HG03439 (cell line): ENCODE measurements around the gene ODAM.
"Not testable (repeated sequence)": the region's sequence is repeated elsewhere in the genome, so short reads cannot be mapped to it uniquely, and the experiment has no call there.

ENCODE experiments used
- ATAC-seq: cut with Tn5 transposase; IDR thresholded peaks from one replicate; pipeline ENCODE4 v1.9.1; 2021; ENCODE audit warnings: mild to moderate bottlenecking, moderate library complexity; ENCODE audit not compliant: unreplicated experiment

ODAM gene, protein sequence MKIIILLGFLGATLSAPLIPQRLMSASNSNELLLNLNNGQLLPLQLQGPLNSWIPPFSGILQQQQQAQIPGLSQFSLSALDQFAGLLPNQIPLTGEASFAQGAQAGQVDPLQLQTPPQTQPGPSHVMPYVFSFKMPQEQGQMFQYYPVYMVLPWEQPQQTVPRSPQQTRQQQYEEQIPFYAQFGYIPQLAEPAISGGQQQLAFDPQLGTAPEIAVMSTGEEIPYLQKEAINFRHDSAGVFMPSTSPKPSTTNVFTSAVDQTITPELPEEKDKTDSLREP

GRCh38 chr4:70195425-70195824, at the start of gene ODAM:
Gene ODAM (plus strand): TSS chr4:70195725. CDS start chr4:70196544, 819 bp downstream.
- ATAC-seq, result no peak

DNA sequence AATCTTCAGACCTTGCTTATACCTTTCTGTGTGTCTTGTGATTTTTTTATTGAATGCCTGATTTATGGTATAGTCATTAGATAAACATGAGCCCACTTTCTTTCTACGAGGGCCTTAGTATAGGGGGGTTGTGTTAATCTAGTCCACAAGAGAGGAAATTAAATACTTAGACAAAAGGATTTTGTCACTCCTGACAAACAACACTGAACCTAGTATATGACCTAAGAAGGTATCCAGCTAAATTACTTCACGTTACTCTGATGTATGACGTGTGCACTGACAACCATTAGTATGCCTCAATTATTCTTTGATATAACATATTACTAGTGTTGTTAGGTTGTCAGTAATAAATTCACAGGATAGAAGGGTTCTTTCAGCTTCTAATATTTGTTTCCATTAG, 44.3 kb upstream of the ODAM start:
- no peak for ATAC-seq

DNA sequence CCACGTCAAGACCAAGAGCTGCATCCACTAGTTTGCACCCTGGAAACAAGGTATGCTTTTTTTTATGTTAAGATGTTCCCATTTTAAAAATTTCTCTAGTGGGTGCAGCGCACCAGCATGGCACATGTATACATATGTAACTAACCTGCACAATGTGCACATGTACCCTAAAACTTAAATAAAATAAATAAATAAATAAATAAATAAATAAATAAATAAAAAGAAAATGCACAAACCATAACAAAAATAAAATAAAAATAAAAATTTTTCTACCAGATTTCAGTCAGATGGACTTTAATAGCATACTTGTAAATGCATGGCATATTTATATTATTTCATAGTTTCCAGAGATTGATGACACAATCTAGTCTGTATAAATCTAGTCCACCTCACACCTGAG, 43.4 kb upstream of the ODAM start:
- no peak for ATAC-seq

DNA sequence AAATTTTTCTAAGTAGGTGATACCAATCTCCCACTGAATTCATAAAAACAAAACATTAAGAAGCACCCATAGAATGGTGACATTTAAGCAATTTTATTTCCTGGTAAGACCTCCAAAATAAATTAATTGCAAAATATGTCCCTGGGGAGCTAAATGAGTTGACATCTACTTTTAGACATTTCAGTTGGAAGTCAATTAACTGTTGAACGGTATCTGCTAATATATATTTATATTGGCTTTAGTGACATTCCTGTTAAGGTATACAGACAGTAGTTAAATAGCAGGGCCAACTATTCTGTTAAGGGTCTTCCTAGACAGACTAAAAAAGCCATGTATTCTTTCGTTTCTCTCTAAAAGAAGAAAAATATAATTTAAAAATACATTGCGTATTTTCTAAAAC, 41.6 kb upstream of the ODAM start, which contains the start of gene PRR27:
Gene PRR27, plus strand, starts transcription at position 301 of the 400 bp plus-strand sequence. CDS start 139 bp downstream, outside the sequence.
- ATAC-seq, result no peak

DNA sequence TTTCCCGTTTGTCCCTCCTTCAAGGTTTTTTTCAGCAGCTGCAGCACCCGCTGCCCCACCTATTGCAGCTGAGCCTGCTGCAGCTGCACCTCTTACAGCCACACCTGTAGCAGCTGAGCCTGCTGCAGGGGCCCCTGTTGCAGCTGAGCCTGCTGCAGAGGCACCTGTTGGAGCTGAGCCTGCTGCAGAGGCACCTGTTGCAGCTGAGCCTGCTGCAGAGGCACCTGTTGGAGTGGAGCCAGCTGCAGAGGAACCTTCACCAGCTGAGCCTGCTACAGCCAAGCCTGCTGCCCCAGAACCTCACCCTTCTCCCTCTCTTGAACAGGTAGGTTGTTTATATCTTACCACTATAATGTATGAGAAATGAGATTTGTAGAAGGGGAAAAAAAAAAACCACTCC, 36.9 kb upstream of the ODAM start:
- ATAC-seq, result no peak

DNA sequence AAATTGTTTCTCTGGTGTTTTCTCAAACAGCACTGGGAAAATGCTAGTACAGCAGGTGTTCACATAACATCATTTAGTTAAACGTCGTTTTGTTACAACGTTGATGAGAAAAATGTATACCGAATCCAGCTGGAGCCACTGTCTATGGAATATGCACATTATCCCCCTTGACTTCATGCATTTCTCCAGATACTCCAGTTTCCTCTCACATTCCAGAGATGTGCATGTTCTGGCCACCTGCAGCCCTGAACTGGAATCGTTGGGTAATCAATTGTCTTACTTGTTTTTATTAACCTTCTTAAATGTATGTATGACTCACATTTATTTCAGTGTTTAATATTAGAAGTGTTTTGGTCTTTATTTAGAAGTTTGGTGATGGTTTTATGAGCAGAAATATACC, 18.4 kb upstream of the ODAM start:
- no peak for ATAC-seq

GRCh38 chr4:70178075-70178660, 17.4 kb upstream of the ODAM start:
- ATAC-seq, result no peak

- ATAC-seq, result no peak
Observed at GRCh38 chr4:70179811-70180210, 15.7 kb upstream of the ODAM start.

DNA sequence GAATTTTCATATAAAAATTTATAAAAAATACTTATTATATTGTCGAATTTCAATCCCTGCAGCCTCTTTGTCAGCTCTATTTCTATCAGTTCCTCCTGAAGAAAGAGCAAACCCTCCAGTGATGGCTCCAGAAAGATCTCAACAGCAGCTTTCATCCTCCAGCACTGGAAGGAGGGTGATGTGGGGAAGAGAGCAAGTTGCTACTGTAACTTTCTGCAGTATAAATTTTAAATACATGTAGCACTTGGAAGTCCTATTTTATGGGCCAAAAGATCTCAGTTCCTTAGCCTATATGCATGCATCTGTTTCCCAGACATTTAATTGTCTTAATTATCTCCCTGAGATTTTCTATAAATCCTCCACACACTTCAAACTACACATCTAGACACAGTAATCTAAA, 13.7 kb upstream of the ODAM start:
- ATAC-seq, result no peak

DNA sequence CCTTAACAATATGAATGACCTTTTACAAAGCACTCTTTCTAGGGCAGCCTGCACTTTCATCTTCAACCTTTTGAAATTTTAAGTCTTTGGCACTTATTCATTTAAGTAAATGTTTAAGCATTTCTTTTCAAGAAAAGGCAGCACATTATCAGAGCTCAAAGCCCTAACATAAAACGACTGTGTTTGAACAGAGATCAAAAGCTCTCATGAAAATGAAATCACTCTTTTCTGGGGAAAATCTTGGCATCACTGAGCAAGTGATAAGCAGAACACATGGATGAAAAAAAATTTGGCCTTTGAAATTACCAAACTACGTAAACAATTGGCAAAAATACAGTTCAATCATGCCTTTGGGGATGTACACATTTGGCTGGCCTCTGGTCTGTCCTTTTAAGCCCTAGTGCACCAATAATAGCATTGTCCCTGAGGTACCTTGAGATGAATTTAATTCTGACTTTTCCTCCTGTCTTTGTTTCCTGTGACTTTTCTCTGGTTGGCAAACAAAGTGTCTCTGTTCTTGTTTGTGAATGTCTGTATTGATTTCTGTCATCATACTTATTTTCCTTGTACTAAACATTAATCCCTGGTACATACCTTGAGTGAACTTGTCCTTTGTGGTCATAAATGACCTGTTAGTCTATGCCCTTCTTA, 12.9 kb upstream of the ODAM start:
- no peak for ATAC-seq

GRCh38 chr4:70183168-70183939, 12.2 kb upstream of the ODAM start:
- ATAC-seq, result peak; percentile 78

GRCh38 chr4:70183940-70184246, 11.6 kb upstream of the ODAM start:
- no peak for ATAC-seq

- no peak for ATAC-seq
Observed at GRCh38 chr4:70187216-70187615, 8.3 kb upstream of the ODAM start.

DNA sequence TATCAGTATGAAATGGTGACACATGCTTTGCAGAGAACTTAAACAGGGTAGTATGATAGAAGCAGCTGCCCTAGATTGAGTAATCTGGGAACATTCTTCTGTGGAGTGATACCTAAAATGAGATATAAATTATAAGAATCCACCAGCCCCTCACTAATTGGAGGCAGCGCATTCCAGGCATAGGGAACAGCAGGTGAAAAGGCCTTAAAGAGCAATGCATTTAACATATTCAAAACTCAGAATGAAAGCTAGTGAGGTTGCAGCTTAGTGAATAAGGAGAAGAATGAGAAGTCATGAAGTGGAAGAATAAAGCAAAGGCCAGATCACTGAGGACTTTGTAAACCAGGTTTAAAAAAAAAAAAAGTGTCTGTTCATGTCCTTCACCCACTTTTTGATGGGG, 4.9 kb upstream of the ODAM start:
- no peak for ATAC-seq

DNA sequence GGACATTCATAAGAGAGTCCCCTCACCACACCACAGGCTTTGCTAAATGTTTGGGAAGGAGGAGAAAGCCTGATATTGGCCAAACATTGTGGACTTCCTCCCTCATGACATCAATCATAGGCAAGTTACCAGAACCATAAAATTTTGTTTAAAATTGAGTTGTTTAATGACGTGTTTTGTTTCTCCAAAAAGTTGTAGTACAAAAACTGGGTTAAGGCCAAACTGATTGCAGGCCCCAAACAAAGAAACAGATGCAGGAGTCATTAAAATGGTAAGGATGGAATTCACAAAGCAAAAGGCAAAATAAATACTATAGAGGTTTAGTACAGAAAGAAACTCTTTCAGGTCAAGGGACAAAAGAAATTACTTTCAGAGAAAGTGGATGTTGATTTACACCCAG, 3.9 kb upstream of the ODAM start:
- no peak for ATAC-seq

DNA sequence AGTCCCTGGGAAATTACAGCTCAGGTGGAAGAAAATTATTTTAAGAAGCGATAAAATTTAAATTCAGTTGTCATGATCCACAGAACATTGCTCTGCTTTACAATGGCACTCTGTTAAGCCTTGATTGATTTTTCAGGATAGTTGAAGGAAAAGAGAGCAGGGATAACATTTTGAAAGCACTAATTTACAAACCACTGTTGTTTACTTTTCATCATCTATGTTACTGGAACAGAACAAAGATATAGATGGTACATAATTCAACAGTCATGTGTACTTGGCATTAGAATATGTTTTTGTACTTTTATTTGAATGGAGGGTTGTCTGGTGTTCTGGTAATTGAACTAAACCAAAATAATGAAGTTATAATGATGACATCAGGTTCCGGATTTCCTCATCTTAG, 2.6 kb upstream of the ODAM start:
- ATAC-seq, result no peak

DNA sequence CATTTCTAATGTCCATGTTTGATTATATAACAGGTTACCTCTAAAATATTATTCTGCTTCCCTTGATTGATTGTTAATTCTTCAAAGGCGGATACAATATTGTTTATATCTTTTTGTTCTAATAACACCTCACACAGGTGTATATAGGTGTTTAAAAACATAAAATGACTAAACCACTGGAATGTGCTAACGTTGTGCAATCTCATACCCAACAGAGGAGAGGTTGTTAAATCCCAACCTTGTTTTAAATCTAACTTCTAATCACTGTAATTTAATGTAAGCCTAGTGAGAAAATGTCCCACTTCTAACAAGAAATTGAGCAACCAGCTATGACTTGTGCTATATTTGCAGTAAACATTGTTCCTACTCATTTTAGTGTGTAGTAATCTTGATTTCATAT, 1.3 kb downstream of the ODAM start:
- ATAC-seq, result no peak

- no peak for ATAC-seq
Observed at GRCh38 chr4:70197842-70198241, 2.3 kb downstream of the ODAM start.

DNA sequence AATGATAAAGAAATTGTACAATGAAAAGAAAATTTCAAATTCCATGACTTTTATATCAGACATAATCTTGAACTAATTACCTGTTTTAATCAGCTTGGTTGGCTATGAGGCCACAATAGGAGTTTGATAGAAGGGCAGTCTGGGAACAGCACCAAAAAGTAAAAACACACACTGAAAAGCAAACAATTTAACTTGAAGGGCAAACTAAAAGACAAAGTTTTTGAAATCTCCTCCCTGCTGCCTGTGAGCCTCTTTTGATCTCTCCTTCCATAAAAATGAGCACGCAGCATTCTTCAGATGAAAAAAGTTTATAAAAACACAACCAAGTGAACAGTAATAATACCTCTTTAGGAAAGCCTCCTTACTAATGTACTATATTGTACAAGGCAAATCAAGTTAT, 8.1 kb downstream of the ODAM start:
- ATAC-seq, result no peak

GRCh38 chr4:70212752-70213151, 17.2 kb downstream of the ODAM start:
- not testable (repeated sequence) for ATAC-seq

DNA sequence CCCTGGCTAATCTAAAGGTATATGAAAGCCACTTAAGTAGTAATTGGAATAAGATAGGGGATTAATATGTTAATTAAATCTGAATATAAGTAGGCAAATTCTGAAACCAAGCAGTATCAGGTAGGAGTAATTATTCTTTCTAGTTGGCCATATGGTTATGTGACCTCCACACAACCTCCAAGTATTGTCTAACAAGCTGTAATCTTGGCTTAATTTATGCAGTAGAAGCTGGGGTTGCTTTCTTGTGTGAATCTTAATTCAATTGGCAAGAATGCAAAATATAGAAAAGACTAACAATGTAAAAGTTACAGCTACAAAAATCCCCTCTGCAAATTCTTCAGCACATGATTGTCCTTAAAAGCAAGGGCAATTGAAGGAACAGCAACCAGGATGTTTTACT, 20.6 kb downstream of the ODAM start:
- not testable (repeated sequence) for ATAC-seq

- not testable (repeated sequence) for ATAC-seq
Observed at GRCh38 chr4:70216550-70216949, 21.0 kb downstream of the ODAM start.
